ENCODE measurements around the gene DRAXIN.

DRAXIN gene

DNA sequence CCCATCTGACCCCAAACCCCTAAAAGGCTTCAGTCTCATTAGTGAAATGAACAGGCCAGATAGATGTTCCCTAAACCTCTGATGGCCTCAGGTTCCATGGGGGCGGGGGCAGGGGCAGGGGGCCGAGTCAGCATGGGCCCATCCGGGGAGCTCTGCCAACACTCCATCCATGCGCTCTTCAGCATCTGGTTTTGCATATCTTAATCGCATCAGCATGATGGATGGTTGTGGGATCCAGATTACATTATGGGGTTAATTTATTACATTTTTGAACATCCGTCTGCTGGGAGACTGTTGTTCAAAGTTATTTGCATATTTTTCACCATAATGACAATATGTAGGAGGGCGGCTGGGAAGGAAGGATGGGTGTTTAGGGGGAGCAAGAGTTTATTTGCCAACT, 7.4 kb upstream of the DRAXIN start:
- Histone ChIP-seq H3K27me3 (replicated peaks; ENCODE audit: control insufficient read depth, insufficient read depth, low read length, poor library complexity, severe bottlenecking) (no peaks in the 10 kb centered on the region), H3K4me3 (ENCODE audit: insufficient read depth, low read depth, low read length, poor library complexity, severe bottlenecking) (no peak overlapping the region), H3K9me3 (ENCODE audit: control insufficient read depth, low read length) (no peaks in the 10 kb centered on the region), H3K36me3 (ENCODE audit: control insufficient read depth, insufficient read depth, low read length) (no peaks in the 10 kb centered on the region), H3K27ac (ENCODE audit: insufficient read depth, low read length, poor library complexity, severe bottlenecking) (no peak overlapping the region), H3K4me1 (ENCODE audit: control insufficient read depth, insufficient read depth, low read length, poor library complexity, severe bottlenecking) (peaks cover 9% of the 10 kb centered on the region)
- DNase-seq = no peak

DNA sequence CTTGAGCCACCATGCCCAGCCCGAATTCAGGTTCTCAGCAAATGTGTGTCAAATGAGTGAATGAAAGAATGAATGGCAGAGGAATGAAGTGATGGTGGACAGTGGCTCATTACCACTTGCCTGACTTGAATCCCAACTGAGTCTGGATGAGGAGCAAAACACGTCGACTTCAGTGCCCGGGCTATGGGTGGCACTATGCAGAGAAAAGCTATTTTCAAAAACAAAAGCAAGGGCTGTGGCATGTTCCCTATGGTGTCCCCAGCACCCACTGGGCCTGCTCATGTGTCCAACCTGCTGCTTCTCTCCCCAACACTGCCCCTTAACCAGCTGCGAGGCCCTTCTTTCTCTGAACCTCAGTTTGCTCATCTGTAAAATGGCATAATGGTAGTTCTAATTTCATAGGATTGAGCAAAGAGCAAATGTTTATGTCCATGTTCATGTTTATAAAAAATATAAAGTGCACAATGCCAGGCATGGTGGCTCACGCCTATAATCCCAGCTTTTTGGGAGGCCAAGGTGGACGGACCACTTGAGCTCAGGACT, 6.2 kb upstream of the DRAXIN start:
- Histone ChIP-seq H3K4me3 (ENCODE audit: insufficient read depth, low read depth, low read length, poor library complexity, severe bottlenecking) (no peak overlapping the region), H3K27ac (ENCODE audit: insufficient read depth, low read length, poor library complexity, severe bottlenecking) (no peak overlapping the region), H3K4me1 (ENCODE audit: control insufficient read depth, insufficient read depth, low read length, poor library complexity, severe bottlenecking) (peaks cover 8% of the 10 kb centered on the region), H3K27me3 (replicated peaks; ENCODE audit: control insufficient read depth, insufficient read depth, low read length, poor library complexity, severe bottlenecking) (peaks cover 8% of the 10 kb centered on the region), H3K36me3 (ENCODE audit: control insufficient read depth, insufficient read depth, low read length) (no peaks in the 10 kb centered on the region), H3K9me3 (ENCODE audit: control insufficient read depth, low read length) (no peaks in the 10 kb centered on the region)
- DNase-seq = no peak

DNA sequence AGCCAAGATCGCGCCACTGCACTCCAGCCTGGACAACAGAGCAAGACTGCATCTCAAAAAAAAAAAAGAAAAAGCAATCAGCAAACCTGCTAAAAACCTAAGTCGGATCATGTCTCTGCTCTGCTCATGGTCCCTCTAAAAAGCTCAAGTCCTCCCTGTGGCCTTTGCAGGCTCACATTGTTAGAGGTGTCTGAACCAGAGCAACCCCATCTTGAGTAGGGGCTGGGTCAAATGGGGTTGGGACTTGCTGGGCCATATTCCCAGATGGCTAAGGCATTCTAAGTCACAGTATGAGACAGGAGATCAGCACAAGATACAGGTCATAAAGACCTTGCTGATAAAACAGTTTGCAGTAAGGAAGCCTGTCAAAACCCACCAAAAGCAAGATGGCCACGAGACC, 3.0 kb upstream of the DRAXIN start:
- Histone ChIP-seq H3K9me3 (ENCODE audit: control insufficient read depth, low read length) (no peaks in the 10 kb centered on the region), H3K4me1 (ENCODE audit: control insufficient read depth, insufficient read depth, low read length, poor library complexity, severe bottlenecking) (peaks cover 27% of the 10 kb centered on the region), H3K27ac (ENCODE audit: insufficient read depth, low read length, poor library complexity, severe bottlenecking) (no peak overlapping the region), H3K4me3 (ENCODE audit: insufficient read depth, low read depth, low read length, poor library complexity, severe bottlenecking) (no peak overlapping the region), H3K36me3 (ENCODE audit: control insufficient read depth, insufficient read depth, low read length) (no peaks in the 10 kb centered on the region), H3K27me3 (replicated peaks; ENCODE audit: control insufficient read depth, insufficient read depth, low read length, poor library complexity, severe bottlenecking) (peaks cover 30% of the 10 kb centered on the region)
- DNase-seq = no peak

DNA sequence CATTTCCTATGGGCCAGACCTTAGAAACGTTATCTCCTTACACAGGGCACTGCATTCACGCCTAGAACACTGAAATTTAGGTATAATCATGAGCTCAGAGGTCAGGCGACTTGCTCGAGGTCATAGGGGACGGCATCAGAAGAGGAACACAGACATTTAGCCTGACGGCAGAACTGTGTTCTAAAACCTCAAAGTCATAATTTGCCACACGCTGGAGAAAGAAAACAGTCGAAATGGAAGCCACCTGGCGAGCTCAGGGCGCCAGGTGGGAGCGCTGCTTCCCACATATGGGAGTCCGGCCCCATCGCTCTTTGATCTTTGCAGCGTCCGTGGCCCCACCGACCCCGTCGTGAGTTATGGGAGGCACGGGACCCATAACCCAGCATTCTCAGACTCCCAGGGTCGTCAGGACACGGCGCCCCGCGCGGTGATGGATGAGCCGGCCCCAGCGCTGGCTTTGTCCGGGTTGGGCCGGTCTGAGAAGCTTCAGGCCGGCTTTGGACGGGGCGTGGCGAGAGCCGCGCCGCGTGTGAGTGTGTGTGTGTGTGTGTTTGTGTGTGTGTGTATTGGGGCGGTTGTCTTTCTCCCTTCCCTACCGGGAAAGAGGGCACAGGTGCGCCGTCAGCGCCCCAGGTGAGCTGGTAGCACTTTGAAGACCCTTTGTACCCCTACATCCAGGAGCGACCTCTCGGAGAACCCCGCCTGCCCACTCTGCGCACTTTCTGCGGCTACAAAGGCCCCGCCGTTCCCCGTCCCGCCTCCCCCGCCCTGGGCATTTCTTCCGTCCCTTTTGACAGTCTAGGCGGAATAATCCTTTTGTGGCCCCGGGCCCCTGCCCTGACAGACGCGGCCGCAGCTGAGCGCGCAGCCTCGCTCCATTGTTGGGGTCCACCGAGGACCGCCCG, 861 bp upstream of the DRAXIN start:
- no peak for DNase-seq
- Histone ChIP-seq H3K36me3 (ENCODE audit: control insufficient read depth, insufficient read depth, low read length) (no peaks in the 10 kb centered on the region), H3K27ac (ENCODE audit: insufficient read depth, low read length, poor library complexity, severe bottlenecking) (no peak overlapping the region), H3K4me3 (ENCODE audit: insufficient read depth, low read depth, low read length, poor library complexity, severe bottlenecking) (peak overlapping the region; percentile 17), H3K4me1 (ENCODE audit: control insufficient read depth, insufficient read depth, low read length, poor library complexity, severe bottlenecking) (peaks cover 27% of the 10 kb centered on the region), H3K27me3 (replicated peaks; ENCODE audit: control insufficient read depth, insufficient read depth, low read length, poor library complexity, severe bottlenecking) (peaks cover 30% of the 10 kb centered on the region), H3K9me3 (ENCODE audit: control insufficient read depth, low read length) (no peaks in the 10 kb centered on the region)

DNA sequence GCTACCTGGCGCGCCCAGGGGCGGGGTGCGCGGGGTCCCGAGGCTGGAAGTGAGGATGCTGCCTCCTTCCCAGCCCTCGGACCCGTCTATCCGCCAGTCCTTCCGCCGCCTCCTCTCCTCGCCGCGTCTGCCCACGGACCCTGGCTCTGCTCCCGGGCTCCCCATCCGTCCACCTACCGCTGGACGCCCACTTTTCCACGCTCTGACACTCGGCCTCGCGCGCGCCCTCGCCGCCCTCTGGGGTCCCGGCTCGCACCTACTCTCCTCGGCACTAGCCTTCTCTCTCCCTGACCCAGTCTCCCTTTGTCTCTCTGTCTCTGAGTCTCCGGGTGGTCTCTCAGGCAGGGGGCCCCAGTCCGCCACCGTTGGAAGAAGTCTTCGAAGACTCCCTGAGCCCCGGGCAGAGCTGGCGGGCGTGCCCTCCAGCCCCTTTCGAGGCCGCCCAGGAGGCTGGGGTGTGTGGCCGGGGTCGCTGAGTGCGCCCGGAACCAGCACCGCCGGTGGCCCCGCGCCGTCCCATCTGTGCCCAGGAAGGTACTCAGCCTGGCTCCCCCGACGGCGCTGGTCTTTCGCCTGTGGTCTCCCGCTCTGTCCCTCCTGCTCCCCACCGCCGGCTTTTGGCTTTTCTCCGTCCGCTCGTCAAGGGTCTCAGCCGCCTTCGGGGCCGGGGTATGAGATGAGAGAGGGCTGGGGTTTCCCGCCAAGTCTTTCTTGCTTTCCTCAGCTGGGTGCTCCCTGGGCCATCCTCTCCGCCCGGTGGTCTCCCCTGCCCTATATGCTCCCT, 610 bp downstream of the DRAXIN start:
- peaks cover 27% of the 10 kb centered on the region for H3K4me1 ChIP-seq (ENCODE audit: control insufficient read depth, insufficient read depth, low read length, poor library complexity, severe bottlenecking)

DNA sequence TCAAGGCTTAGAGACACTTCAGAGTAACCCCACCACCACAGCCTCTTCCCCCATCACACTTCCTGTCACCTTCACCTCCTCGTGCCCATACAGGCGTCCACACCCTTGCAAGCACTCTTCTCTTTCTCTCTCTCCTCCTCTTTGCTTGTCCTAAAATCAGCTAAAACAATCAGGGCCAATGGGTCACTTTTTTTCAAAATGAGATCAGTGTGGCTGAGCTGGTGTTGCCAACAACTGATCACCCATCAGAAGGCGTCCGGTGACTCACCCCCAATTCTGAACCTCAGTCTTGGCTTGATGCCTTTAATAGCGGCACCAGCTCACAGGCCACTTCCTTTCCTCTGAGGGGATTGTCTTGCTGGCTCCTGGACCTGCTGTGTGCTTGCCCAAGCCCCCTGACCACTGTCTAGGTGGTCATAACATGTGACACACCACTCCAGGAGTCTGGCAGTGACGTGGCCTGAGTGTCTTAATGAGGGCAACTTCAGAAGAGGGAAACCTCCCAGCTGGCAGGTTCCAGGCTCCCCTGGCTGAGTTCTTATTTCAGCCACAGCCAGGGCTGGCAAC, 1.6 kb downstream of the DRAXIN start:
- H3K9me3 ChIP-seq (ENCODE audit: control insufficient read depth, low read length) = no peaks in the 10 kb centered on the region
- peaks cover 27% of the 10 kb centered on the region for H3K4me1 ChIP-seq (ENCODE audit: control insufficient read depth, insufficient read depth, low read length, poor library complexity, severe bottlenecking)
- DNase-seq = peak in 2 of 3 donors; percentile 20 to 33
- no peak overlapping the region for H3K27ac ChIP-seq (ENCODE audit: insufficient read depth, low read length, poor library complexity, severe bottlenecking)
- H3K27me3 ChIP-seq (replicated peaks; ENCODE audit: control insufficient read depth, insufficient read depth, low read length, poor library complexity, severe bottlenecking) = peaks cover 30% of the 10 kb centered on the region
- H3K36me3 ChIP-seq (ENCODE audit: control insufficient read depth, insufficient read depth, low read length) = no peaks in the 10 kb centered on the region
- H3K4me3 ChIP-seq (ENCODE audit: insufficient read depth, low read depth, low read length, poor library complexity, severe bottlenecking) = no peak overlapping the region

More for the DNA sequence above, 610 bp downstream of the DRAXIN start:
- H3K27ac ChIP-seq (ENCODE audit: insufficient read depth, low read length, poor library complexity, severe bottlenecking) = no peak overlapping the region
- H3K36me3 ChIP-seq (ENCODE audit: control insufficient read depth, insufficient read depth, low read length) = no peaks in the 10 kb centered on the region
- DNase-seq = no peak
- H3K27me3 ChIP-seq (replicated peaks; ENCODE audit: control insufficient read depth, insufficient read depth, low read length, poor library complexity, severe bottlenecking) = peaks cover 30% of the 10 kb centered on the region
- no peaks in the 10 kb centered on the region for H3K9me3 ChIP-seq (ENCODE audit: control insufficient read depth, low read length)
- peak overlapping the region; percentile 25 for H3K4me3 ChIP-seq (ENCODE audit: insufficient read depth, low read depth, low read length, poor library complexity, severe bottlenecking)

DNA sequence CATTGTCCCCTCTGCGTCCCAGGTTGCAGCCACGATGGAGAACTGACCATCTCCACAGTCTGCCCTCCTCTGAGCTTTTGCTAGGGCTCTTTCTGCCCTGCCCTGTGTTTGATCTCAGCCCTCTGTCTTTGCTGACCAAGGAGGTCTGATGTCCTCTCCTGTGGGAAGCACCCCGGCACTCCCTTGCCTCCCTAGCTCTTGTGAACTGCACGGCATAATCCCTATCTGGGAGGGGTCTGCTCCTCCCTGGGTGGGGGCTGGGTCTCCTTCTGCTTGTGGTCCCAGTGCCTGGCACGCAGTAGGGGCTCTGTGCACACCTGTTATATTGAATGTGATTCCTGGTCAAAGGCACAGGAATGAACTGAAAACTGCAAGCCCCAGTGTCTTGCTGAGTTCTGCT, 2.4 kb downstream of the DRAXIN start:
- no peaks in the 10 kb centered on the region for H3K36me3 ChIP-seq (ENCODE audit: control insufficient read depth, insufficient read depth, low read length)
- no peaks in the 10 kb centered on the region for H3K9me3 ChIP-seq (ENCODE audit: control insufficient read depth, low read length)
- no peak for DNase-seq
- peaks cover 30% of the 10 kb centered on the region for H3K27me3 ChIP-seq (replicated peaks; ENCODE audit: control insufficient read depth, insufficient read depth, low read length, poor library complexity, severe bottlenecking)
- H3K27ac ChIP-seq (ENCODE audit: insufficient read depth, low read length, poor library complexity, severe bottlenecking) = no peak overlapping the region
- peaks cover 27% of the 10 kb centered on the region for H3K4me1 ChIP-seq (ENCODE audit: control insufficient read depth, insufficient read depth, low read length, poor library complexity, severe bottlenecking)
- no peak overlapping the region for H3K4me3 ChIP-seq (ENCODE audit: insufficient read depth, low read depth, low read length, poor library complexity, severe bottlenecking)

DNA sequence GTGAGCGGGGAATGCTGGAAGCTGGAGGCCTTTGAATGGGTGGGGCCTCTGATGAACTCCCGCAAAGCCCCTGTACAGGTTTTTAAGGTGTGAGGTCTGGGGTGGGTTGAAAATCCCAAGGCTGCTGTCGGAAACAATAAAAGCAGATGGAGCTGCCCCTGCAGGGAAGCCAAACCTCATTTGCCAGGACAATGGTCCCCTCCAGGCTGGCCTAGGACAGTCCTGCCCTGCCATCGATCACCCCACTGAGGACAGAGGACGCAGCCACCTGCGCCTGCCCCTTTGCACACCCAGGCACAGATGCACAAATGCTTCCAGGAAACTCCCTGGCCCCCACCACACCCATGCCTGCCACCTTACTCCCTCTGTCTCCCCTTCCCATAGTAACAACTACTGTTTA, 4.4 kb downstream of the DRAXIN start:
- no peaks in the 10 kb centered on the region for H3K9me3 ChIP-seq (ENCODE audit: control insufficient read depth, low read length)
- H3K36me3 ChIP-seq (ENCODE audit: control insufficient read depth, insufficient read depth, low read length) = no peaks in the 10 kb centered on the region
- H3K27ac ChIP-seq (ENCODE audit: insufficient read depth, low read length, poor library complexity, severe bottlenecking) = no peak overlapping the region
- peaks cover 18% of the 10 kb centered on the region for H3K27me3 ChIP-seq (replicated peaks; ENCODE audit: control insufficient read depth, insufficient read depth, low read length, poor library complexity, severe bottlenecking)
- H3K4me3 ChIP-seq (ENCODE audit: insufficient read depth, low read depth, low read length, poor library complexity, severe bottlenecking) = no peak overlapping the region
- no peak for DNase-seq
- H3K4me1 ChIP-seq (ENCODE audit: control insufficient read depth, insufficient read depth, low read length, poor library complexity, severe bottlenecking) = peaks cover 20% of the 10 kb centered on the region

DNA sequence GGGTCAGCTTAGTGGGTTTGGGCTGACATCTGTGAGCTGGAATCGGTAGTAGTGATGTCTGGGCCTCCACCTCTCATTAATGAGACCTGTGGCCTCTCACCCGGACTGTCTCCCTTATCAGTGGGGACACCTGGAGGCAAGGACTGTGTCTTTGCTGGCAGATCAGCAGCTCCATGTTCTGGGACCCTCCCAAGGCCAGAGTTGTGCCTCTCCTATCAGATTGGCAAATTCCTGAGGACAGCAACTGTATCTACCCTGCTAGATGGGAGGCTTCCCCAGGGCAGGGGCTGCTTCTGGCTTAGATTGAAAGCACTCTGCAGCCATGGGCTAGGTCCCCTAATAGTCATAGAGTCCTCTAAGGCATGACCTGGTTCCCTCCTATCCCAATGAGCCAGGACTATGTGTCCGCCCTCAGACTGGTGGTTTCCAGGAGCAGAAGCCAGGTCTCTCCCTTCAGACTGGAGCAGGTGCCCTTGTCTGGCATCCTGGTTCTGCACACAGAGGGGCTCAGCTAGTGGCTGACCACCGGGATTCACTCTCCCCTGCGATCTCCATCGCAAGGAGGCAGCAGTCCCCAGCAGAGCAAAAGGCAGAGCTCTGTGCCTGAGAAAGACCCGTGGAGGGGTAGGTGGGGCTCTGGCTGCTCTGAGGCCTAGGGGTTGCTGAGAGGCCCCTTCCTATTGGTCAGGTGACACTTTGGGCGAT, 5.8 kb downstream of the DRAXIN start:
- no peaks in the 10 kb centered on the region for H3K9me3 ChIP-seq (ENCODE audit: control insufficient read depth, low read length)
- peaks cover 7% of the 10 kb centered on the region for H3K4me1 ChIP-seq (ENCODE audit: control insufficient read depth, insufficient read depth, low read length, poor library complexity, severe bottlenecking)
- H3K27ac ChIP-seq (ENCODE audit: insufficient read depth, low read length, poor library complexity, severe bottlenecking) = no peak overlapping the region
- no peak for DNase-seq
- H3K4me3 ChIP-seq (ENCODE audit: insufficient read depth, low read depth, low read length, poor library complexity, severe bottlenecking) = no peak overlapping the region
- H3K27me3 ChIP-seq (replicated peaks; ENCODE audit: control insufficient read depth, insufficient read depth, low read length, poor library complexity, severe bottlenecking) = peaks cover 4% of the 10 kb centered on the region
- no peaks in the 10 kb centered on the region for H3K36me3 ChIP-seq (ENCODE audit: control insufficient read depth, insufficient read depth, low read length)

All from effector memory CD4-positive, alpha-beta T cell (primary cell).